Stimulated activated memory B cell treated with anti-CD40 and anti-IgM and Interleukin-4, amounts not matched to agents 10 μg/mL and 1 μg/mL and 100 μg/mL, for 72 hours (primary cell): ENCODE data around the gene SLC41A3.
A peak's percentile ranks its signal among the peaks of the same experiment; 100 is the strongest.
"Not testable (repeated sequence)": the region's sequence is repeated elsewhere in the genome, so short reads cannot be mapped to it uniquely, and the experiment has no call there.

ENCODE experiments used
- ATAC-seq: fragments of 150-1000 bp; cut with Tn5 transposase; 2 replicates; pipeline ENCODE4 v1.10.0; 2021
- H3K27ac Mint-ChIP-seq: one replicate; pipeline ENCODE4 v1.8.0; 2022; ENCODE audit warnings: mild to moderate bottlenecking, mixed read lengths
- H3K27me3 Mint-ChIP-seq: one replicate; pipeline ENCODE4 v1.8.0; 2022; ENCODE audit warnings: mixed read lengths
- H3K36me3 Mint-ChIP-seq: one replicate; pipeline ENCODE4 v1.8.0; 2022; ENCODE audit warnings: mixed read lengths
- H3K4me1 Mint-ChIP-seq: one replicate; pipeline ENCODE4 v1.8.0; 2022; ENCODE audit warnings: mixed read lengths
- H3K4me3 Mint-ChIP-seq: one replicate; pipeline ENCODE4 v1.8.0; 2022; ENCODE audit warnings: mild to moderate bottlenecking, moderate library complexity, mixed read lengths
- H3K9me3 Mint-ChIP-seq: one replicate; pipeline ENCODE4 v1.8.0; 2022; ENCODE audit warnings: mixed read lengths

Gene SLC41A3

DNA sequence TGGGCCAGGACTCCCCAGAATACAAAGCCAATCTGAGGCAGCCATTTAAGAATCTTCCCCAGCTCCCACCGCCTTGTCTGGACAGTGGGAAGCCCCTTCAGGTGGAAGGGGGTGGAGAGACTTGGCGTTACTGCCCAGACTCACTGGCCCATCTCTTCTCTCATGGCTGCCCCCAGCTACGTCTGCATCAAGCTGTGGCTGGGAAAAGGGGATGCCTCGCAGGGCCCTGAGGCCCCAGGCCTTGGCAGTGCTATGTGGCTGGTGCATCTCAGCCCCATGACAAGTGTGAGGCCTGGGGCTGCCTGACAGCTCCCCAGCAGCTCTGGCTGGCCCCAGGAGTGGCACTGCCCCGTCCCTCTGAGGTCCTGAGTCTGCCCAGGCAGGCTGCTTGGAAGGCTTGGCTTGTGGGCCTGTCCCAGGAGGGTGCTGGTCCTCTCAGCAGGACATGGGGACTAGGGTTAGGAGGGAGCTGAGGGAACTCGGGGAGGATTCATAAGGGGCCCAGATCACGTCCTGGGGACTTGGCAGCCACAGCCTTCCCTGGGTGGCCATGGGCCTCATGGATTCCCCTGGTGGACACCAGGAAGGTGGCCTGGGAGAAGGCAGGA is 20.2 kb upstream of the SLC41A3 start:
- H3K36me3 Mint-ChIP-seq = no peaks in the 10 kb centered on the region
- no peak overlapping the region for H3K4me3 Mint-ChIP-seq
- ATAC-seq = no peak
- no peak overlapping the region for H3K27ac Mint-ChIP-seq
- H3K27me3 Mint-ChIP-seq = peaks cover 30% of the 10 kb centered on the region
- H3K9me3 Mint-ChIP-seq = no peaks in the 10 kb centered on the region
- H3K4me1 Mint-ChIP-seq = peaks cover 6% of the 10 kb centered on the region

DNA sequence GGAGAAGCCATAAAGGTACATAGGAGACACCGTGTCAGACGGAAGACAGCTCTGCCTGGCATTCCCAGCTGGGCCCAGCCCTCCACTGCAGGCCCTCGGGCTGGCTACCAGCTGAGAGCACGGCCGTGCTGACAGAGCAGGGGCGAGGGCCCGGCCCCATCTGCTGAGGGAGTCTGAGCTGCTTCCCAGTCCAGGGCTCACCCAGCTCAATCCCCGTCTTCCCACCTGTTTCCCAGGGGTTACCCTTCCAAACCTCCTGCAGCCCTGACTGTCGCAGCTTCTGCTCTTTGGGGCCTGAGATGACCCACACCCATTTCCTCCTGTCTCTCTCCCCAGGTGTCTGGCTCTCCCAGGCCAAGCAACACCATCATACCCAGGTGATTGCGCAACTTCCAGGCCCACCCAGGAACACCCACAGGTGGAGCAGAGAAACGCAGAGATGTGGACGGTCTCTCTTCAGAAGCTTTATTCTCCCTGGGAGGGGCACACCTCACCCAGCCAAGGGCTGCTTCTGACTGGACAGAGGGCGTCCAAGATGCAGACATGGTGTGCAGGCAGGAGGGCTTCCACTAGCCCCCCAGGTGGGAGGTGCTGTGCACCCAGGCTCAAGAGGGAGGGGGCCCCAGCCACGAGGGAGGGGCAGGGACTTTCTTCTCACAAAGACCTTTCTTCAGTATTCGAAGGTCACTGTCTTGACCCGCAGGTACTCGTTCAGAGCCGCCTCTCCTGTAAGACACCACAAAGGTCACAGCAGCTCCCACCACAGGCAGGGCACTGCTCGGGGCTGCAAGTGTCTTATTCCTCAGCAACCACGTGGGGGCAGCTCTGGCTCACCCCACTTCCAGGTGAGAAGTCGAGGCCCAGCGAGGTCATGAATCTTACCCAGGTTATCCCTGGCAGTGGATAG is 19.4 kb upstream of the SLC41A3 start:
- no peak for ATAC-seq
- Mint-ChIP-seq H3K36me3 (no peaks in the 10 kb centered on the region), H3K4me1 (peaks cover 6% of the 10 kb centered on the region), H3K27me3 (peaks cover 30% of the 10 kb centered on the region), H3K27ac (no peak overlapping the region), H3K4me3 (no peak overlapping the region), H3K9me3 (no peaks in the 10 kb centered on the region)

DNA sequence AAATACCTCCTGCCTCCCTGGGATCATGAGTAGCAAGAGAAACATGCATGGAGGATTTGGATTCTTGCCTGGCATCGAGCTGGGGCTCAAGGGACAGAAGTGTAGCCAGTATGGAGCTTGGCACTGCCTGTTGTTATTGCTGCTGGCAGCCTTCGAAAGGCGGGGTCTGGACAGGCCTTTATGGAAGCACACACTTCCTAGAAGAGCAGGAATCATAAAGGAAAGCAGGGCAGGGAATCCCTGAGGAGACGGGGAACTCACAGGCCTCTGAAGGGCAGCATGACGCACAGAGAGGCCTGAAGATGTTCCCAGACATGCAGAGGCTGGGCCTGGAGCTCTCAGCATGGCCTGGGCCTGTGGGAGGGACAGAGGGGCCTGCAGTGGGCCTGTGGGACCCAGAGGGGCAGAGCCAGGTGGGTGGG is 18.6 kb upstream of the SLC41A3 start:
- no peak overlapping the region for H3K27ac Mint-ChIP-seq
- H3K36me3 Mint-ChIP-seq = no peaks in the 10 kb centered on the region
- H3K4me1 Mint-ChIP-seq = peaks cover 6% of the 10 kb centered on the region
- no peak for ATAC-seq
- no peaks in the 10 kb centered on the region for H3K9me3 Mint-ChIP-seq
- H3K27me3 Mint-ChIP-seq = peaks cover 30% of the 10 kb centered on the region
- H3K4me3 Mint-ChIP-seq = no peak overlapping the region

DNA sequence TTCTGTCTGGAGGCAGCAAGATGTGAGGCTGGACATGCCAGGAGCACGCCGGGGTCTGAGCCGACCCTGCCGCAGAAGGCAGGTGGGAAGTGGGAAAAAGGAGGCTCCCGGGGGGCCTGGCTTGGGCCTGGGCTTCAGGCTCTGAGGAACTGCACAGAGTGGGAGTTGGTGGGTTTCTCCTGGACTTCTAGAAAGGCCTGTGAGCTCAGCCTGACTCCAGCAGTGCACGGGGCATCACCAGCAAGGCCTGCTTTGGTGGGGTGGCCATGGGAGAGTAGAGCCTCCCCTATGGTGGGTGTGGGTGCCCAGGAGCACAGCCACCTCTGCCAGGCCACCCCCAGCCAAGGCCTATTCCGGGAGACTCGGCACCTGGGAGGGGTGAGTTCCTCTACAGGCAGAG is 18.1 kb upstream of the SLC41A3 start:
- Mint-ChIP-seq H3K27ac (no peak overlapping the region), H3K9me3 (no peaks in the 10 kb centered on the region), H3K4me1 (peaks cover 6% of the 10 kb centered on the region), H3K4me3 (no peak overlapping the region), H3K27me3 (peaks cover 30% of the 10 kb centered on the region), H3K36me3 (no peaks in the 10 kb centered on the region)
- no peak for ATAC-seq

DNA sequence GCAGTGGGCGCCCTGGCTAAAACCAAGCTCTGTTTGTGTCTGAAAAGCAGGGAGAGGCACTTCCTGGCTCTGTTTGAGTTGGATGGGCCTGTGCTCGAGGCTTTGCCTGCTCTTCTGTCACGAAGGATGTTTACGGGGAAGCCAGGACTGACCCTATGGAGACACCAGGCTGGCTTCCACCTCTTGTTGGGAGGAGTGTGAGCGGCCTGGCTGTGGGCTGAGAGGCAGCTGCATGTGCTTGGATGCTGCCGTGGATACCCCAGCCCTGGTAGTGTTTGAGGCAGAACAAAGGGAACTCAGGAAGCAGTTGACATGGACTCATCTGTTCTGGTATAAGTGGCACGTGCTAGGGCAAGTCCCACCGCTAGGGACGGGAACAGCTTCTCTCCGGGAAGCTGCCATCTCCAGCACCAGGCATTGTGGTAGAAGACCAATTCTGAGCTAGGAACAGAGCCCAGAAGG is 17.6 kb upstream of the SLC41A3 start:
- Mint-ChIP-seq H3K9me3 (no peaks in the 10 kb centered on the region), H3K36me3 (no peaks in the 10 kb centered on the region), H3K27ac (no peak overlapping the region), H3K4me3 (no peak overlapping the region), H3K4me1 (peaks cover 6% of the 10 kb centered on the region), H3K27me3 (peaks cover 30% of the 10 kb centered on the region)
- no peak for ATAC-seq

DNA sequence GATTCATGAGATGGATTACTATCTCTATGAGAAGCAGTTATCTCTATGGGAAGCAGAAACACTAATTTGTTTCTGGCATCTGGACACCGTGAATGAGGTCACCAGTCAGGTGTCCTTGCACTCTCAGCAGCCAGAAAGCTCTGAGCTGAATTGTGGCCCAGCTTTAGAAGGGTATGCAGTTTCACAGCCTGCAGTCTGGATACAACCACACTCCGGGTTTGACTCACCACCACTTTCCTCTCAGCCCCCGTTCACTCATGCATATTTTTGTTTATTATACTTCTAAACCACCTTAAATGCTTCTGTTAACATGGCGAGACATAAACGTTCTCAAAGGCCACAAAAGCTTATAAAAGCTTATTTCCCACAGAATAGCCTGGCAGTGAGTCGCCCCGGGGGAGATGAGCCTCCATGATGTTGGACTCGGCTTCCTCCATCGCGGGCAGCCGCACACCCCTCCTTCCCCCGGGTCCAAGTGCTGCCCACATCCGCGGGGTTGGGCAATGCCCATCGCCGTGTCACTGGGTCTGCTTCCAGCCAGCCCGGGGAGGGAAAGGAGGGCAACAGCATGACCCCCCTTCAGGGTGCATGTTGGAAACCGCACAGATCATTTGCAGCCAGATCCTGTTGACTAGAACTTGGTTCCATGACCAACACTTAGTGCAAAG is 16.8 kb upstream of the SLC41A3 start:
- H3K9me3 Mint-ChIP-seq = peaks cover under 1% of the 10 kb centered on the region
- peak overlapping the region; percentile 8 for H3K4me3 Mint-ChIP-seq
- H3K27me3 Mint-ChIP-seq = peaks cover 30% of the 10 kb centered on the region
- peak; percentile 79 for ATAC-seq
- no peaks in the 10 kb centered on the region for H3K36me3 Mint-ChIP-seq
- H3K4me1 Mint-ChIP-seq = peaks cover 6% of the 10 kb centered on the region
- H3K27ac Mint-ChIP-seq = no peak overlapping the region

DNA sequence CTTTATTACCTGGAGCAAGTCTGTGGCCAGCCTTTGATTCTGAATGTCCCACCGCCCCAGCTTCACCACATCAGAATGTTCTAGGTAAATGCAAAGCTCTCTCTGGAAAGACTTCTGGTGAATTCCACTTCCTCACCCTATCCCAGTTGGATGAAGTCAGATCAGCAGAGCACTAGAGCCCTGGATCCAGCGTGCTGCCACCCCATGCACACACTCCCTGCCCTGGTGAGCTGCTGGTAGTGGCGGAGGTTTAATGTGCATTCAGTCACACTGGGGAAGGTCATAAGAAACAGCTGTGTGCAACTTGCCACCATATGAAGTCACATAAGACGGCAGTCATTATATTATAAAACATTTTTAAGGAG is 16.3 kb upstream of the SLC41A3 start:
- Mint-ChIP-seq H3K36me3 (no peaks in the 10 kb centered on the region), H3K27me3 (peaks cover 30% of the 10 kb centered on the region), H3K9me3 (peaks cover 4% of the 10 kb centered on the region), H3K4me1 (peaks cover 6% of the 10 kb centered on the region), H3K27ac (no peak overlapping the region), H3K4me3 (no peak overlapping the region)
- no peak for ATAC-seq

DNA sequence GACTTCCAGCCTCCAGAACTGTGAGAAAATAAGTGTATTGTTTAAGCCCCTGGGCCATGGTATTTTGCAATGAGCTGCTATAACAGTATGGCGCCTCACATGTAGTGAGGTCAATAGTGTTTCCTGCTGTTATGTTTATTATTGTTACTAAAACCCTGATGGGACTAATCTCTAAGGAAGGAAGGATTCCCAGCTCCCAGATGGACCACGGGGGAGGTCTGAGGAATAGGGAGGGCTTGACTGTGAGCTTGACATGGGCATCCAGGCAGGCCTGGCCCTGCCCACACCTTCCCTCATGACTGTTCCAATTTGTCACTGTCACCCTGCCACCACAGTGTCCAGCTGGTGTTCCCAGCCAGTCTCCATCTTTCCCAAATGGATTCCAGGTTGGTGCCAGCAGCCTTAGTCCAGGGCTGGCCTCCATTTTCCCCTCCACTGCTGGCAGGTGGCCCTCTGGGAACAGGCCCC is 14.5 kb upstream of the SLC41A3 start:
- H3K27me3 Mint-ChIP-seq = peaks cover 27% of the 10 kb centered on the region
- H3K4me1 Mint-ChIP-seq = peaks cover 6% of the 10 kb centered on the region
- H3K36me3 Mint-ChIP-seq = no peaks in the 10 kb centered on the region
- no peak for ATAC-seq
- no peak overlapping the region for H3K4me3 Mint-ChIP-seq
- H3K27ac Mint-ChIP-seq = no peak overlapping the region
- H3K9me3 Mint-ChIP-seq = peaks cover 10% of the 10 kb centered on the region

DNA sequence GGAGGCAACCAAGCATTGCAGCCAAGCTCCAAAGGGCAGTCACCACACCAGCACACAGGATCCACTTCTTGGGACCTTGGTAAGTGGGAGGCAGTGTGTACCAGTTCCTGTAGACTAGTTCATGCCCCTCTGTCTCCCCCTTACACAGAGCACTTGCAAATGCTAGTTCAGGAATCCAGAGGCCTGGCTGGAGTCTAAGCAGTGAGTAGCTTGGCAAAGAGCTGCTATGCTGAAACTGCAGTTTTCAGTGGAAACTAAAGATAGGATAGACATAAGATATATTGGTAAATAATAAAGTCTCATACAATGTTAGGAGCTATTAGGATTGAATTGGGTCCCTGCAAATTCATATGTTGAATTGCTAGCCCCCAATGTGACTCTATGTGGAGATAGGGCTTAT is 13.9 kb upstream of the SLC41A3 start:
- Mint-ChIP-seq H3K27ac (no peak overlapping the region), H3K9me3 (peaks cover 10% of the 10 kb centered on the region), H3K4me1 (peaks cover 6% of the 10 kb centered on the region), H3K4me3 (no peak overlapping the region), H3K27me3 (peaks cover 21% of the 10 kb centered on the region), H3K36me3 (no peaks in the 10 kb centered on the region)
- ATAC-seq = no peak

DNA sequence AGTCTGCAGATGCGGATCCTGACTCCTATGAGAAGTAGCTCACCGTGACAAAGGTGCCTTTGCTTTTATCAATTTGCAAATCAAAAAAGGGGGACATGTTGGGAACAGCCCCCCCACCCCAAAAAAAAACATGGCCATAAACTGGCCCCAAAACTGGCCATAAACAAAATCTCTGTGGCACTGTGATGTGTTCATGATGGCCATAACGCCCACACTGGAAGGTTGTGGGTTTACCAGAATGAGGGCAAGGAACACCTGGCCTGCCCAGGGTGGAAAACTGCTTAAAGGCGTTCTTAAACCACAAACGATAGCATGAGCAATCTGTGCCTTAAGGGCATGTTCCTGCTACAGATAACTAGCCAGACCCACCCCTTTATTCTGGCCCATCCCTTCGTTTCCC is 12.3 kb upstream of the SLC41A3 start:
- H3K9me3 Mint-ChIP-seq, ATAC-seq, H3K4me1 Mint-ChIP-seq, H3K27ac Mint-ChIP-seq, H3K36me3 Mint-ChIP-seq, H3K4me3 Mint-ChIP-seq: not testable (repeated sequence)
- H3K27me3 Mint-ChIP-seq = peaks cover 13% of the 10 kb centered on the region

DNA sequence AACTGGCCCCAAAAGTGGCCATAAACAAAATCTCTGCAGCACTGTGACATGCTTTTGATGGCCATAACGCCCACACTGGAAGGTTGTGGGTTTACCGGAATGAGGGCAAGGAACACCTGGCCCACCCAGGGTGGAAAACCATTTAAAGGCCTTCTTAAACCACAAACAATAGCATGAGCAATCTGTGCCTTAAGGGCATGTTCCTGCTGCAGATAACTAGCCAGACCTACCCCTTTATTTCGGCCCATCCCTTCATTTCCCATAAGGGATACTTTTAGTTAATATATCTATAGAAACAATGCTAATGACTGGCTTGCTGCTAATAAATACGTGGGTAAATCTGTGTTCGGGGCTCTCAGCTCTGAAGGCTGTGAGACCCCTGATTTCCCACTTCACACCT is 8.2 kb upstream of the SLC41A3 start:
- H3K4me3 Mint-ChIP-seq, ATAC-seq, H3K27me3 Mint-ChIP-seq, H3K27ac Mint-ChIP-seq, H3K4me1 Mint-ChIP-seq, H3K36me3 Mint-ChIP-seq: not testable (repeated sequence)
- peaks cover 13% of the 10 kb centered on the region for H3K9me3 Mint-ChIP-seq

DNA sequence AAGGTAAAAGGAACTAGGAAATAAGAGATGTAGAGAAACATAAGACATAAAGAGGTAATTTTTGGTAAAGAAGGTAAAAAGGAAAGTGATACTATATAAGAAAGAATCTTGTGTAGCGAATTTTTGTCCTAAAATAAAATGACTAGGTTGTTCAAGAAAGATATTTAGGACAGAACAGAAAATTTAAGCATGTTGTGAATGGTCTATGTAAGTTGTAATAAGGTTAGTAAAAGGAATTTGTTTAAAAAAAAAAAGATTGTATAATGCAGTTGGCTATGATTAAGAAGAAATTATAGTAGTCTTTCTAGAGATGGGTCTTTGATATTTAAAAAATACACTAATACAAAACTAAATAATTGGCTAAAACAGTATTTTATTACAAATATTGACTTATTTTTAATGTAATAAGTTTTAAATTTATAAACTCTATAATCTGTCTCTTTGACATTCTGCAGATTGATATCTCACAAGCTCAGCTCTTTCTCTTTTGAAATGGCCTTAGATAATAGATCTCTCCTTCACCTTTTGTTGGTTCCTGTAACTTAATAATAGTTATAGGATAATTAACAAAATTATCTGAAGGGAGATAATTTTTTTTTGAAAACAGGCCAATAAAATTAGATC is 3.7 kb upstream of the SLC41A3 start:
- Mint-ChIP-seq H3K27me3 (peaks cover 7% of the 10 kb centered on the region), H3K4me1 (peaks cover 19% of the 10 kb centered on the region), H3K27ac (no peak overlapping the region), H3K36me3 (peaks cover 5% of the 10 kb centered on the region), H3K4me3 (no peak overlapping the region), H3K9me3 (peaks cover 3% of the 10 kb centered on the region)
- ATAC-seq = no peak

DNA sequence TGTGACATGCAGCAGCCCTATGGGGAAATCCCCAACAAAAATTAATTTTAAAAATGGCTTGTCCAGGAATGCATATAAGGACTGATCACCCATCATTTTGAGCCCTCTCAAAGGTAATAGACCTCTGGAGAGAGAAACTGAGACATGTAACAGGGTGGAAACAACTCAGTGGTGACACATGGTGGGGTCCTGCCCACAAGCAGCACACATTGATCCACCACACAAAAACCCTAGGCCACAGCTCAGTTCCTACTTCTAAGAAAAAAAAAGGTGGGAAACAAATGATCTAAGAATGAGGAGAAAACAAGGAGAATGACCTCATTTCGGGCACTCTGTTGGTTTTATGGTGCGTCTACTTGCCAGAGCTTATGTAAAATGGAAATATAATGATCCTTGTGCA is 1.9 kb upstream of the SLC41A3 start:
- H3K4me3 Mint-ChIP-seq = no peak overlapping the region
- no peak for ATAC-seq
- H3K27ac Mint-ChIP-seq = peak overlapping the region; percentile 94
- peaks cover 1% of the 10 kb centered on the region for H3K36me3 Mint-ChIP-seq
- no peaks in the 10 kb centered on the region for H3K27me3 Mint-ChIP-seq
- peaks cover 19% of the 10 kb centered on the region for H3K4me1 Mint-ChIP-seq
- peaks cover 3% of the 10 kb centered on the region for H3K9me3 Mint-ChIP-seq

DNA sequence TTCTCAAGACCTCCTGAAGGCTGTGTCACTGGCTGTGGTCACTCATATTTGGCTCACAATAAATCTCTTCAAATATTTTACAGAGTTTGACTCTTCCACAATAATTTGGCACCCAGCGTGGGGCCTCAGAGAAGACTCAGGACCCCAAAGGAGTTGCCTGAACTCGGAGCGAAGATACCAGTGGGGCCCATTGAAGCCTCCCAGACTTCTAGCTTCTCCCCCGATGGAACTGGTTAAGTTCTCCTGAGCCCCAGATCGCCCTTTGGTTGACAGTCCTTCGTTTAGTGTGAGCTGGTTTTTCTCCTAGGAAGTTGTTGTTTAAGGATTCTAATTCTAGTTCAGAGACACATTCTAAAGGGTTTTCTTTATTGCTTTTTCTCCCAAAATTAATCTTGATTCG is 1.4 kb upstream of the SLC41A3 start:
- H3K4me1 Mint-ChIP-seq = peaks cover 19% of the 10 kb centered on the region
- no peaks in the 10 kb centered on the region for H3K27me3 Mint-ChIP-seq
- peaks cover 3% of the 10 kb centered on the region for H3K9me3 Mint-ChIP-seq
- peak overlapping the region; percentile 94 for H3K27ac Mint-ChIP-seq
- H3K4me3 Mint-ChIP-seq = peak overlapping the region; percentile 67
- ATAC-seq = no peak
- H3K36me3 Mint-ChIP-seq = no peaks in the 10 kb centered on the region

DNA sequence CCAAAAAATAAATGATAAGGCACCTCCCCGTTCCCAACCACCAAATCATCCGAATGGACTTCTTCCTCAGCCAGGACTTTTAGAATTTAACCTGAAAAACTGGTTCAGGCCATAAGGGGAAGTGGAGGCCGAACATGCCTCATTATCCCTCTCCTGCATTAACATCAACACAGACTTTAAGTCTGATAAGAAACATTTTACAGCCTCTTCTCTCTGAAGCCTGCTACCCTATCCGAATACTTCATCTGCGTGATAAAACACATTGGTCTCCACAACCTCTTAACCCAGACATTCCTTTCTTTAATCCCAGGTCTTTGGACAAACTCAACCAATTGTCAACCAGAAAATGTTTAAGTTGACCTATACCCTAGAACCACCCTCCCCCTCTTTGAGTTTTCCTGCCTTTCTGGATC is 850 bp upstream of the SLC41A3 start:
- Mint-ChIP-seq H3K27ac (peak overlapping the region; percentile 94), H3K4me3 (peak overlapping the region; percentile 67), H3K36me3 (no peaks in the 10 kb centered on the region), H3K9me3 (peaks cover 3% of the 10 kb centered on the region), H3K4me1 (peaks cover 19% of the 10 kb centered on the region), H3K27me3 (no peaks in the 10 kb centered on the region)
- no peak for ATAC-seq
